ENCODE measurements around the gene RXRA.

Gene RXRA

GRCh38 chr9:134437403-134438194 is 111.3 kb downstream of the RXRA start:
- no peak for DNase-seq

- no peak for DNase-seq
Observed at GRCh38 chr9:134438195-134438788, 112.0 kb downstream of the RXRA start.

- DNase-seq = no peak
Observed at GRCh38 chr9:134439368-134439784, 113.1 kb downstream of the RXRA start.

GRCh38 chr9:134440636-134441226 is 114.5 kb downstream of the RXRA start:
- no peak for DNase-seq

GRCh38 chr9:134441227-134442084 is 115.2 kb downstream of the RXRA start:
- DNase-seq = no peak

GRCh38 chr9:134442085-134442474 is 115.8 kb downstream of the RXRA start:
- no peak for DNase-seq

GRCh38 chr9:134442486-134443173 is 116.4 kb downstream of the RXRA start:
- no peak for DNase-seq

- DNase-seq = no peak
Observed at GRCh38 chr9:134443174-134444037, 117.2 kb downstream of the RXRA start.

GRCh38 chr9:134444038-134444315 is 117.7 kb downstream of the RXRA start:
- no peak for DNase-seq

GRCh38 chr9:134445000-134445399 is 118.7 kb downstream of the RXRA start:
- DNase-seq = no peak

GRCh38 chr9:134449180-134449916 is 123.1 kb downstream of the RXRA start:
- no peak for DNase-seq

- no peak for DNase-seq
Observed at GRCh38 chr9:134451700-134452458, 125.6 kb downstream of the RXRA start.

- no peak for DNase-seq
Observed at GRCh38 chr9:134452728-134453127, 126.5 kb downstream of the RXRA start.

- DNase-seq = no peak
Observed at GRCh38 chr9:134453776-134454475, 127.7 kb downstream of the RXRA start.

GRCh38 chr9:134454476-134454857 is 128.2 kb downstream of the RXRA start:
- DNase-seq = no peak

GRCh38 chr9:134455021-134455471 is 128.8 kb downstream of the RXRA start:
- DNase-seq = no peak

- no peak for DNase-seq
Observed at GRCh38 chr9:134455537-134455933, 129.3 kb downstream of the RXRA start.

- no peak for DNase-seq
Observed at GRCh38 chr9:134455934-134456755, 129.9 kb downstream of the RXRA start.
